ENCODE data around the gene AKT3.

DNA sequence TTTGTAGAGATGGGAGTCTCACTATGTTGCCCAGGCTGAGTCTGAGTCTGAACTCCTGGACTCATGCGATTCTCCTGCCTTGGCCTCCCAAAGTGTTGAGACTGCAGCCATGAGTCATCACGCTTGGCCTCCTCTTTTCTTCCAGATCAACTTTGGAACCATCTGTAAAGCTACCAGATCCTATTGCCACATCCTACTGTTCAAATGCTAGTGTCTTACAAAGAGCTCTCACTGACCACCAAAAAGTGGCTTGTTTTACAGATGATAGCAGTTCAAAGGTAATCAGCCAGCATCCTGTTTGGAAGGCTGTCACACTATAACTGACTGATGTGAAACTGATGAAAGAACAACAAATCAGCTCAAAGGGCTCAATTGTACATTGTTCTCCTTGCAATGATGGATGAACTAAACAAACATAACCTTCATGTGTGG is 221.6 kb downstream of the AKT3 start:
- TF ChIP-seq, protein P1, sequence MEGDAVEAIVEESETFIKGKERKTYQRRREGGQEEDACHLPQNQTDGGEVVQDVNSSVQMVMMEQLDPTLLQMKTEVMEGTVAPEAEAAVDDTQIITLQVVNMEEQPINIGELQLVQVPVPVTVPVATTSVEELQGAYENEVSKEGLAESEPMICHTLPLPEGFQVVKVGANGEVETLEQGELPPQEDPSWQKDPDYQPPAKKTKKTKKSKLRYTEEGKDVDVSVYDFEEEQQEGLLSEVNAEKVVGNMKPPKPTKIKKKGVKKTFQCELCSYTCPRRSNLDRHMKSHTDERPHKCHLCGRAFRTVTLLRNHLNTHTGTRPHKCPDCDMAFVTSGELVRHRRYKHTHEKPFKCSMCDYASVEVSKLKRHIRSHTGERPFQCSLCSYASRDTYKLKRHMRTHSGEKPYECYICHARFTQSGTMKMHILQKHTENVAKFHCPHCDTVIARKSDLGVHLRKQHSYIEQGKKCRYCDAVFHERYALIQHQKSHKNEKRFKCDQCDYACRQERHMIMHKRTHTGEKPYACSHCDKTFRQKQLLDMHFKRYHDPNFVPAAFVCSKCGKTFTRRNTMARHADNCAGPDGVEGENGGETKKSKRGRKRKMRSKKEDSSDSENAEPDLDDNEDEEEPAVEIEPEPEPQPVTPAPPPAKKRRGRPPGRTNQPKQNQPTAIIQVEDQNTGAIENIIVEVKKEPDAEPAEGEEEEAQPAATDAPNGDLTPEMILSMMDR (IDR thresholded peaks at IDR 0.05): no peak
- TF ChIP-seq POLR2A (IDR thresholded peaks at IDR 0.05): no peak

Data from vagina (tissue), 2 donors.